Activated B cell treated with CpG ODN at 0.5 μM for 24 hours (primary cell): ENCODE measurements around the gene MANBA. TPM values are rescaled to one million over a fixed set of nuclear protein-coding genes. Genes with fewer than 3 reads are reported as not detected.
A peak's percentile ranks its signal among the peaks of the same experiment; 100 is the strongest.

Experiments
- ATAC-seq: fragments of 200-7000 bp; cut with Tn5 transposase; one replicate; pipeline ENCODE4 v1.10.0; 2021; ENCODE audit warnings: low read depth, mild to moderate bottlenecking, moderate library complexity
- CTCF ChIA-PET: fragments of 350-600 bp; sonication (Branson Sonifier 250); formaldehyde crosslinking; loops from one replicate; lab custom pipeline; 2021; ENCODE audit warnings: antibody characterized with exemption; lab: Charles Lee
- POLR2A ChIA-PET: fragments of 350-600 bp; sonication (Branson Sonifier 250); formaldehyde crosslinking; loops from one replicate; lab custom pipeline; 2021; ENCODE audit warnings: antibody characterized with exemption; lab: Charles Lee
- DNase-seq: peaks from one replicate; pipeline ENCODE4 v3.0.0; 2022
- H3K27ac Mint-ChIP-seq: one replicate; pipeline ENCODE4 v1.8.0; 2020; ENCODE audit warnings: mixed read lengths
- H3K27me3 Mint-ChIP-seq: one replicate; pipeline ENCODE4 v1.8.0; 2021; ENCODE audit warnings: mixed read lengths
- H3K36me3 Mint-ChIP-seq: one replicate; pipeline ENCODE4 v1.8.0; 2021; ENCODE audit warnings: low read depth, mixed read lengths
- H3K4me1 Mint-ChIP-seq: one replicate; pipeline ENCODE4 v1.8.0; 2021; ENCODE audit warnings: mixed read lengths
- H3K4me3 Mint-ChIP-seq: one replicate; pipeline ENCODE4 v1.8.0; 2020; ENCODE audit warnings: mild to moderate bottlenecking, mixed read lengths
- H3K9me3 Mint-ChIP-seq: one replicate; pipeline ENCODE4 v1.8.0; 2020; ENCODE audit warnings: mixed read lengths
- CTCF ChIP-seq: fragments of 200-600 bp; IDR thresholded peaks from one replicate; pipeline ENCODE4 v1.8.0; 2022; ENCODE audit warnings: antibody characterized with exemption, mild to moderate bottlenecking
- intact Hi-C: fragments of 100-400 bp; cut with micrococcal nuclease; formaldehyde crosslinking; loops from one replicate; pipeline ENCODE4 v1.15.1; 2024
- total RNA-seq: library from RNA; stranded (reverse); gene quantifications from 2 replicates; pipeline ENCODE4 v1.2.3, GENCODE V29; 2022

MANBA gene
- total RNA-seq, 1 donor from 2014 or later: 55.3 TPM

DNA sequence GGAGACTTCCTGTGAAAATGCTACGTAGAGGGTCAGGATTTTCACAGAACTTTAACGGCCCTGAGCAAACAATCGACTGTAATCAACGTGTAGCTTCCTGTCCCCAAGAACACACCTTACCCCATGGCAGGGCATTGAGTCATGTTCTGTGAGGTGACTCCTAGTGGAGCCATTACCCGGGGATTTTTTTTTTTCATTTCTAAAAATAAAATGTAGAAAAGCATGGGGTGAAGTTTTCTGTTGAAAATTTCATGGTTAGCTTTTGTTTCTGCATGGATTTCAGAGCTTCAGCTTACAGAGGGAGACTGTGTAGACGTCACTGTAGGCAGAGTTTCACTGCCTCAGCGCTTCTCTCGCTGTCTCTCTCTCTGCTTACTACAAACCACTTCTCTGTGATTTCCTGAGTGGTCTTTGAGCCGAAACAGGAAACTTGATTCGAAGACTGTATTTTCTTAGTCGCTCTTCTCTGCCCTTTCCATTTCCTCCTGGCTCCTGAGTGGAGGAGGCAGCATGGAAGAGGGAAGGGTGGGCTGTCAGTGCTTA, 147.9 kb downstream of the MANBA start:
- H3K36me3 Mint-ChIP-seq: peaks cover 95% of the 10 kb centered on the region
- ChIA-PET POLR2A (interaction anchor here (0.6 to 0.9 kb wide), 3 partner anchors 49 to 161 kb away, joined by 3 to 6 read pairs (median 4); no protein-coding TSS in a partner anchor), CTCF (interaction anchor here (1.3 kb wide), 1 partner anchor 13 kb away, joined by 3 read pairs; no protein-coding TSS in a partner anchor)
- ATAC-seq: peak; percentile 71
- peaks cover 26% of the 10 kb centered on the region for H3K4me1 Mint-ChIP-seq
- H3K9me3 Mint-ChIP-seq: no peaks in the 10 kb centered on the region
- DNase-seq: no peak
- intact Hi-C loops: no loop called here
- H3K27ac Mint-ChIP-seq: peak overlapping the region; percentile 77
- H3K27me3 Mint-ChIP-seq: no peaks in the 10 kb centered on the region
- peak overlapping the region; percentile 29 for H3K4me3 Mint-ChIP-seq
- TF ChIP-seq CTCF: no peak

DNA sequence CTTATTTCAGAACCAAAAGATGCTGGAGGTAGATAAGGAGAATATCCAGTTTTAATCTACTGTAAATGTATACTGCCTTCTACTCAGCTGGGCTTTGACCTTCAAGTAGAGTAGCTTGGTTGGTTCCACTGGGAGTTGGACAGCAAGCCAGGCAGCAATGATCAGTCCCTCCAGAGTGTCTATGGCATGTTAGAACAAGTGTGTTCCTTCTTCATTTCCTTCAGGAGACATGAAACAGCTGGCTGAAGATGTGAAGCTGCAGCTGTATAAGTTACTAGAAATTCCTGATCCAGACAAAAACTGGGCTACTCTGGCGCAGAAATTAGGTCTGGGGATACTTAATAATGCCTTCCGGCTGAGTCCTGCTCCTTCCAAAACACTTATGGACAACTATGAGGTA, 148.6 kb downstream of the MANBA start:
- no peak for ATAC-seq
- ChIA-PET POLR2A (no interaction called here), CTCF (interaction anchor here (1.3 kb wide), 1 partner anchor 14 kb away, joined by 3 read pairs; no protein-coding TSS in a partner anchor)
- DNase-seq: no peak
- intact Hi-C loops: no loop called here
- H3K4me3 Mint-ChIP-seq: no peak overlapping the region
- H3K27me3 Mint-ChIP-seq: no peaks in the 10 kb centered on the region
- H3K4me1 Mint-ChIP-seq: peaks cover 26% of the 10 kb centered on the region
- H3K9me3 Mint-ChIP-seq: no peaks in the 10 kb centered on the region
- TF ChIP-seq CTCF: no peak
- peak overlapping the region; percentile 77 for H3K27ac Mint-ChIP-seq
- peaks cover 97% of the 10 kb centered on the region for H3K36me3 Mint-ChIP-seq

DNA sequence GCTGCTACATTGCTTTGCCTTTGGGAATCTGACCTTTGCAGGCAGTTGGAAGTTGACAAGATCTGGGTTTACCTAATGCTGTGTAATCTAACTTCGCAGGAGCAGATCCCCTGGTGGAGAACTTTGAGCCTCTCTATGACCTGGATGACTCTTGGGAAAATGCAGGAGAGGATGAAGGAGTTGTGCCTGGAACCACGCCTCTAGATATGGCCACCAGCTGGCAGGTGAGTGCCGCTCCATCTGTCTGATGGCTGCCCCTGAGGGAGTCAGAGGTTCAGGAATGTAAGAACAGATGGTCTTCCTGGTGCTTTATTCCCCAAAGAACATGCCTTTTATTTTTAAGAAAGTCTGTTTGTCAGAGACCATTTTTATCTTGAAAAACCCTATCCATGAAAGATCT, 150.3 kb downstream of the MANBA start:
- Mint-ChIP-seq H3K36me3 (peaks cover 95% of the 10 kb centered on the region), H3K4me3 (no peak overlapping the region), H3K9me3 (no peaks in the 10 kb centered on the region), H3K27ac (no peak overlapping the region), H3K4me1 (peaks cover 26% of the 10 kb centered on the region), H3K27me3 (no peaks in the 10 kb centered on the region)
- intact Hi-C loops: no loop called here
- ChIA-PET CTCF (no interaction called here), POLR2A (no interaction called here)
- ATAC-seq: no peak
- DNase-seq: no peak
- TF ChIP-seq CTCF: no peak

DNA sequence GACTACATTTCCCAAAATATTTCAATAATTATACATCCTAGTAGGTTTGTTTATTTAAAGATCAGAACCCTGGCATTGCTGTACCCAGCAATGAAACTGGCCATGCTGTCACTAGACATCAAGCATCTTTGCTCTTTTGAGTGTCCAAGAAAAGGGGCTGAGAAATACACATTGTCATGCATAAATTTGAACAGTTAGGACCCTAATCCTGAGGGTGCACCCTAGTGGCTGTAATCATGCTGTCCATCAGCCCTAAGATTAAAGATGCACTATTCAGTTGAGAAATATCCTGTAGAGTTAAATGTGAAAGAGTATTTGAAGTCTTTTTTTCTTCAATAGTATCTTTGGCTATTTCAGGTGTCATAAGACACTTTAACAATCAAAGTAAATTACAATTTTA, 150.8 kb downstream of the MANBA start:
- H3K4me3 Mint-ChIP-seq: no peak overlapping the region
- H3K27me3 Mint-ChIP-seq: no peaks in the 10 kb centered on the region
- no peak overlapping the region for H3K27ac Mint-ChIP-seq
- ATAC-seq: no peak
- intact Hi-C loops: no loop called here
- ChIA-PET CTCF (no interaction called here), POLR2A (interaction anchor here (0.6 to 1.3 kb wide), 2 partner anchors 218 to 410 kb away, joined by 3 read pairs; no protein-coding TSS in a partner anchor)
- no peak for DNase-seq
- H3K36me3 Mint-ChIP-seq: peaks cover 95% of the 10 kb centered on the region
- peaks cover 26% of the 10 kb centered on the region for H3K4me1 Mint-ChIP-seq
- H3K9me3 Mint-ChIP-seq: no peaks in the 10 kb centered on the region
- no peak for TF ChIP-seq CTCF

- TF ChIP-seq CTCF: no peak
- peaks cover 22% of the 10 kb centered on the region for H3K4me1 Mint-ChIP-seq
- no peaks in the 10 kb centered on the region for H3K9me3 Mint-ChIP-seq
- CTCF ChIA-PET: no interaction called here
- H3K27me3 Mint-ChIP-seq: no peaks in the 10 kb centered on the region
- POLR2A ChIA-PET: no interaction called here
- intact Hi-C loops: no loop called here
- no peak overlapping the region for H3K4me3 Mint-ChIP-seq
- H3K36me3 Mint-ChIP-seq: peaks cover 93% of the 10 kb centered on the region
- DNase-seq: no peak
- no peak overlapping the region for H3K27ac Mint-ChIP-seq
- ATAC-seq: no peak
Measured at GRCh38 chr4:102608190-102608589, 152.6 kb downstream of the MANBA start.
